ENCODE measurements around the gene PLA2G15.

PLA2G15 gene

DNA sequence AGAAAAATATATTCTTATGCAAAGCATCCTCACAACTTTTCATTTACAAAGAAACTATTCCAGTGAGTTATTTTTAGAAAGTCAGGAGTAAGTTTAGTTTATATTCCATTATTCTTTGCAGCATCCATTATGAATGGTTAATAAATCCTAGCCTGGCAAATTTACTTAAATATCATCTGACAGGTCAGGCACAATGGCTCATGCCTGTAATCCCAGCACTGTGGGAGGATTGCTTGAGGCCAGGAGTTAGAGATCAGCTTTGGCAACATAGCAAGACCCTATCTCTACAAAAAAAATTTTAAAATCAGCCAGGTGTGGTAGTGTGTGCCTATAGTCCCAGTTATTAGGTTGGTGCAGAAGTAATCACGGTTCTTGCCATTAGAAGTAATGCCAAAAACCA lies 22.1 kb upstream of the PLA2G15 start:
- ChIA-PET CTCF (interaction anchor here (0.5 kb wide), 1 partner anchor 194 kb away, joined by 3 read pairs; no protein-coding TSS in a partner anchor), POLR2A (no interaction called here)
- no peaks in the 10 kb centered on the region for H3K9me3 ChIP-seq (ENCODE audit: control insufficient read depth, insufficient read depth, low read depth, low read length)
- H3K27ac ChIP-seq (ENCODE audit: extremely low read depth, low read depth, low read length): no peak overlapping the region
- H3K4me3 ChIP-seq (ENCODE audit: low read depth, low read length): no peak overlapping the region
- H3K4me1 ChIP-seq (ENCODE audit: control insufficient read depth, insufficient read depth, low read length): no peaks in the 10 kb centered on the region
- peaks cover 0 to 20% of the 10 kb centered on the region in 2 experiments; a peak in 1 of 3 replicates for H3K36me3 ChIP-seq (ENCODE audit: control insufficient read depth in 2 of 2, insufficient read depth in 1 of 2, low read length in 2 of 2)
- TF ChIP-seq YY2 (tag by site-specific recombination; IDR thresholded peaks at IDR 0.05) (no peak), SETDB1 (IDR thresholded peaks at IDR 0.05; ENCODE audit: insufficient read length, low read length) (no peak), SCRT1 (tag by site-specific recombination; IDR thresholded peaks at IDR 0.05; ENCODE audit: borderline replicate concordance) (no peak), BCL11B (tag by site-specific recombination; IDR thresholded peaks at IDR 0.05; ENCODE audit: low read depth) (no peak), ZNF324 (tag by site-specific recombination; IDR thresholded peaks at IDR 0.05) (no peak), ZNF341 (tag by site-specific recombination; IDR thresholded peaks at IDR 0.05; ENCODE audit: low read depth) (no peak), FEZF1 (tag by site-specific recombination; IDR thresholded peaks at IDR 0.05) (no peak), ZNF654 (tag by site-specific recombination; IDR thresholded peaks at IDR 0.05; ENCODE audit: low read depth) (no peak), ZNF157 (tag by site-specific recombination; IDR thresholded peaks at IDR 0.05) (no peak), ZNF514 (tag by site-specific recombination; IDR thresholded peaks at IDR 0.05) (no peak)
- TF ChIP-seq, protein P1, sequence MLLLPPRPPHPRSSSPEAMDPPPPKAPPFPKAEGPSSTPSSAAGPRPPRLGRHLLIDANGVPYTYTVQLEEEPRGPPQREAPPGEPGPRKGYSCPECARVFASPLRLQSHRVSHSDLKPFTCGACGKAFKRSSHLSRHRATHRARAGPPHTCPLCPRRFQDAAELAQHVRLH (tag by site-specific recombination; IDR thresholded peaks at IDR 0.05): no peak
- TF ChIP-seq, protein P2, sequence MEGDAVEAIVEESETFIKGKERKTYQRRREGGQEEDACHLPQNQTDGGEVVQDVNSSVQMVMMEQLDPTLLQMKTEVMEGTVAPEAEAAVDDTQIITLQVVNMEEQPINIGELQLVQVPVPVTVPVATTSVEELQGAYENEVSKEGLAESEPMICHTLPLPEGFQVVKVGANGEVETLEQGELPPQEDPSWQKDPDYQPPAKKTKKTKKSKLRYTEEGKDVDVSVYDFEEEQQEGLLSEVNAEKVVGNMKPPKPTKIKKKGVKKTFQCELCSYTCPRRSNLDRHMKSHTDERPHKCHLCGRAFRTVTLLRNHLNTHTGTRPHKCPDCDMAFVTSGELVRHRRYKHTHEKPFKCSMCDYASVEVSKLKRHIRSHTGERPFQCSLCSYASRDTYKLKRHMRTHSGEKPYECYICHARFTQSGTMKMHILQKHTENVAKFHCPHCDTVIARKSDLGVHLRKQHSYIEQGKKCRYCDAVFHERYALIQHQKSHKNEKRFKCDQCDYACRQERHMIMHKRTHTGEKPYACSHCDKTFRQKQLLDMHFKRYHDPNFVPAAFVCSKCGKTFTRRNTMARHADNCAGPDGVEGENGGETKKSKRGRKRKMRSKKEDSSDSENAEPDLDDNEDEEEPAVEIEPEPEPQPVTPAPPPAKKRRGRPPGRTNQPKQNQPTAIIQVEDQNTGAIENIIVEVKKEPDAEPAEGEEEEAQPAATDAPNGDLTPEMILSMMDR (tag by site-specific recombination; IDR thresholded peaks at IDR 0.05): no peak
- TF ChIP-seq, protein P3, sequence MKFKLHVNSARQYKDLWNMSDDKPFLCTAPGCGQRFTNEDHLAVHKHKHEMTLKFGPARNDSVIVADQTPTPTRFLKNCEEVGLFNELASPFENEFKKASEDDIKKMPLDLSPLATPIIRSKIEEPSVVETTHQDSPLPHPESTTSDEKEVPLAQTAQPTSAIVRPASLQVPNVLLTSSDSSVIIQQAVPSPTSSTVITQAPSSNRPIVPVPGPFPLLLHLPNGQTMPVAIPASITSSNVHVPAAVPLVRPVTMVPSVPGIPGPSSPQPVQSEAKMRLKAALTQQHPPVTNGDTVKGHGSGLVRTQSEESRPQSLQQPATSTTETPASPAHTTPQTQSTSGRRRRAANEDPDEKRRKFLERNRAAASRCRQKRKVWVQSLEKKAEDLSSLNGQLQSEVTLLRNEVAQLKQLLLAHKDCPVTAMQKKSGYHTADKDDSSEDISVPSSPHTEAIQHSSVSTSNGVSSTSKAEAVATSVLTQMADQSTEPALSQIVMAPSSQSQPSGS (tag by site-specific recombination; IDR thresholded peaks at IDR 0.05; ENCODE audit: low read depth): no peak
- TF ChIP-seq, protein P4, sequence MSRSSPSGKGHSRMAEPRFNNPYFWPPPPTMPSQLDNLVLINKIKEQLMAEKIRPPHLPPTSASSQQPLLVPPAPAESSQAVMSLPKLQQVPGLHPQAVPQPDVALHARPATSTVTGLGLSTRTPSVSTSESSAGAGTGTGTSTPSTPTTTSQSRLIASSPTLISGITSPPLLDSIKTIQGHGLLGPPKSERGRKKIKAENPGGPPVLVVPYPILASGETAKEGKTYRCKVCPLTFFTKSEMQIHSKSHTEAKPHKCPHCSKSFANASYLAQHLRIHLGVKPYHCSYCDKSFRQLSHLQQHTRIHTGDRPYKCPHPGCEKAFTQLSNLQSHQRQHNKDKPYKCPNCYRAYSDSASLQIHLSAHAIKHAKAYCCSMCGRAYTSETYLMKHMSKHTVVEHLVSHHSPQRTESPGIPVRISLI (tag by site-specific recombination; IDR thresholded peaks at IDR 0.05): no peak
- TF ChIP-seq, protein P5, sequence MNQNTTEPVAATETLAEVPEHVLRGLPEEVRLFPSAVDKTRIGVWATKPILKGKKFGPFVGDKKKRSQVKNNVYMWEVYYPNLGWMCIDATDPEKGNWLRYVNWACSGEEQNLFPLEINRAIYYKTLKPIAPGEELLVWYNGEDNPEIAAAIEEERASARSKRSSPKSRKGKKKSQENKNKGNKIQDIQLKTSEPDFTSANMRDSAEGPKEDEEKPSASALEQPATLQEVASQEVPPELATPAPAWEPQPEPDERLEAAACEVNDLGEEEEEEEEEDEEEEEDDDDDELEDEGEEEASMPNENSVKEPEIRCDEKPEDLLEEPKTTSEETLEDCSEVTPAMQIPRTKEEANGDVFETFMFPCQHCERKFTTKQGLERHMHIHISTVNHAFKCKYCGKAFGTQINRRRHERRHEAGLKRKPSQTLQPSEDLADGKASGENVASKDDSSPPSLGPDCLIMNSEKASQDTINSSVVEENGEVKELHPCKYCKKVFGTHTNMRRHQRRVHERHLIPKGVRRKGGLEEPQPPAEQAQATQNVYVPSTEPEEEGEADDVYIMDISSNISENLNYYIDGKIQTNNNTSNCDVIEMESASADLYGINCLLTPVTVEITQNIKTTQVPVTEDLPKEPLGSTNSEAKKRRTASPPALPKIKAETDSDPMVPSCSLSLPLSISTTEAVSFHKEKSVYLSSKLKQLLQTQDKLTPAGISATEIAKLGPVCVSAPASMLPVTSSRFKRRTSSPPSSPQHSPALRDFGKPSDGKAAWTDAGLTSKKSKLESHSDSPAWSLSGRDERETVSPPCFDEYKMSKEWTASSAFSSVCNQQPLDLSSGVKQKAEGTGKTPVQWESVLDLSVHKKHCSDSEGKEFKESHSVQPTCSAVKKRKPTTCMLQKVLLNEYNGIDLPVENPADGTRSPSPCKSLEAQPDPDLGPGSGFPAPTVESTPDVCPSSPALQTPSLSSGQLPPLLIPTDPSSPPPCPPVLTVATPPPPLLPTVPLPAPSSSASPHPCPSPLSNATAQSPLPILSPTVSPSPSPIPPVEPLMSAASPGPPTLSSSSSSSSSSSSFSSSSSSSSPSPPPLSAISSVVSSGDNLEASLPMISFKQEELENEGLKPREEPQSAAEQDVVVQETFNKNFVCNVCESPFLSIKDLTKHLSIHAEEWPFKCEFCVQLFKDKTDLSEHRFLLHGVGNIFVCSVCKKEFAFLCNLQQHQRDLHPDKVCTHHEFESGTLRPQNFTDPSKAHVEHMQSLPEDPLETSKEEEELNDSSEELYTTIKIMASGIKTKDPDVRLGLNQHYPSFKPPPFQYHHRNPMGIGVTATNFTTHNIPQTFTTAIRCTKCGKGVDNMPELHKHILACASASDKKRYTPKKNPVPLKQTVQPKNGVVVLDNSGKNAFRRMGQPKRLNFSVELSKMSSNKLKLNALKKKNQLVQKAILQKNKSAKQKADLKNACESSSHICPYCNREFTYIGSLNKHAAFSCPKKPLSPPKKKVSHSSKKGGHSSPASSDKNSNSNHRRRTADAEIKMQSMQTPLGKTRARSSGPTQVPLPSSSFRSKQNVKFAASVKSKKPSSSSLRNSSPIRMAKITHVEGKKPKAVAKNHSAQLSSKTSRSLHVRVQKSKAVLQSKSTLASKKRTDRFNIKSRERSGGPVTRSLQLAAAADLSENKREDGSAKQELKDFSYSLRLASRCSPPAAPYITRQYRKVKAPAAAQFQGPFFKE (tag by site-specific recombination; IDR thresholded peaks at IDR 0.05; ENCODE audit: borderline replicate concordance): no peak
- TF ChIP-seq, protein P6, sequence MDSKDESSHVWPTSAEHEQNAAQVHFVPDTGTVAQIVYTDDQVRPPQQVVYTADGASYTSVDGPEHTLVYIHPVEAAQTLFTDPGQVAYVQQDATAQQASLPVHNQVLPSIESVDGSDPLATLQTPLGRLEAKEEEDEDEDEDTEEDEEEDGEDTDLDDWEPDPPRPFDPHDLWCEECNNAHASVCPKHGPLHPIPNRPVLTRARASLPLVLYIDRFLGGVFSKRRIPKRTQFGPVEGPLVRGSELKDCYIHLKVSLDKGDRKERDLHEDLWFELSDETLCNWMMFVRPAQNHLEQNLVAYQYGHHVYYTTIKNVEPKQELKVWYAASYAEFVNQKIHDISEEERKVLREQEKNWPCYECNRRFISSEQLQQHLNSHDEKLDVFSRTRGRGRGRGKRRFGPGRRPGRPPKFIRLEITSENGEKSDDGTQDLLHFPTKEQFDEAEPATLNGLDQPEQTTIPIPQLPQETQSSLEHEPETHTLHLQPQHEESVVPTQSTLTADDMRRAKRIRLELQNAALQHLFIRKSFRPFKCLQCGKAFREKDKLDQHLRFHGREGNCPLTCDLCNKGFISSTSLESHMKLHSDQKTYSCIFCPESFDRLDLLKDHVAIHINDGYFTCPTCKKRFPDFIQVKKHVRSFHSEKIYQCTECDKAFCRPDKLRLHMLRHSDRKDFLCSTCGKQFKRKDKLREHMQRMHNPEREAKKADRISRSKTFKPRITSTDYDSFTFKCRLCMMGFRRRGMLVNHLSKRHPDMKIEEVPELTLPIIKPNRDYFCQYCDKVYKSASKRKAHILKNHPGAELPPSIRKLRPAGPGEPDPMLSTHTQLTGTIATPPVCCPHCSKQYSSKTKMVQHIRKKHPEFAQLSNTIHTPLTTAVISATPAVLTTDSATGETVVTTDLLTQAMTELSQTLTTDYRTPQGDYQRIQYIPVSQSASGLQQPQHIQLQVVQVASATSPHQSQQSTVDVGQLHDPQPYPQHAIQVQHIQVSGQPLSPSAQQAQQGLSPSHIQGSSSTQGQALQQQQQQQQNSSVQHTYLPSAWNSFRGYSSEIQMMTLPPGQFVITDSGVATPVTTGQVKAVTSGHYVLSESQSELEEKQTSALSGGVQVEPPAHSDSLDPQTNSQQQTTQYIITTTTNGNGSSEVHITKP (tag by site-specific recombination; IDR thresholded peaks at IDR 0.05): no peak
- TF ChIP-seq, protein P7, sequence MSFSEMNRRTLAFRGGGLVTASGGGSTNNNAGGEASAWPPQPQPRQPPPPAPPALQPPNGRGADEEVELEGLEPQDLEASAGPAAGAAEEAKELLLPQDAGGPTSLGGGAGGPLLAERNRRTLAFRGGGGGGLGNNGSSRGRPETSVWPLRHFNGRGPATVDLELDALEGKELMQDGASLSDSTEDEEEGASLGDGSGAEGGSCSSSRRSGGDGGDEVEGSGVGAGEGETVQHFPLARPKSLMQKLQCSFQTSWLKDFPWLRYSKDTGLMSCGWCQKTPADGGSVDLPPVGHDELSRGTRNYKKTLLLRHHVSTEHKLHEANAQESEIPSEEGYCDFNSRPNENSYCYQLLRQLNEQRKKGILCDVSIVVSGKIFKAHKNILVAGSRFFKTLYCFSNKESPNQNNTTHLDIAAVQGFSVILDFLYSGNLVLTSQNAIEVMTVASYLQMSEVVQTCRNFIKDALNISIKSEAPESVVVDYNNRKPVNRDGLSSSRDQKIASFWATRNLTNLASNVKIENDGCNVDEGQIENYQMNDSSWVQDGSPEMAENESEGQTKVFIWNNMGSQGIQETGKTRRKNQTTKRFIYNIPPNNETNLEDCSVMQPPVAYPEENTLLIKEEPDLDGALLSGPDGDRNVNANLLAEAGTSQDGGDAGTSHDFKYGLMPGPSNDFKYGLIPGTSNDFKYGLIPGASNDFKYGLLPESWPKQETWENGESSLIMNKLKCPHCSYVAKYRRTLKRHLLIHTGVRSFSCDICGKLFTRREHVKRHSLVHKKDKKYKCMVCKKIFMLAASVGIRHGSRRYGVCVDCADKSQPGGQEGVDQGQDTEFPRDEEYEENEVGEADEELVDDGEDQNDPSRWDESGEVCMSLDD (tag by site-specific recombination; IDR thresholded peaks at IDR 0.05): no peak
- TF ChIP-seq, protein P8, sequence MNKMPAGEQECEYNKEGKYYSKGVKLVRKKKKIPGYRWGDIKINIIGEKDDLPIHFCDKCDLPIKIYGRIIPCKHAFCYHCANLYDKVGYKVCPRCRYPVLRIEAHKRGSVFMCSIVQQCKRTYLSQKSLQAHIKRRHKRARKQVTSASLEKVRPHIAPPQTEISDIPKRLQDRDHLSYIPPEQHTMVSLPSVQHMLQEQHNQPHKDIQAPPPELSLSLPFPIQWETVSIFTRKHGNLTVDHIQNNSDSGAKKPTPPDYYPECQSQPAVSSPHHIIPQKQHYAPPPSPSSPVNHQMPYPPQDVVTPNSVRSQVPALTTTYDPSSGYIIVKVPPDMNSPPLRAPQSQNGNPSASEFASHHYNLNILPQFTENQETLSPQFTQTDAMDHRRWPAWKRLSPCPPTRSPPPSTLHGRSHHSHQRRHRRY (tag by site-specific recombination; IDR thresholded peaks at IDR 0.05): no peak

Data from HEK293 (cell line).